Psoas muscle (tissue), 8 donors: ENCODE data around the gene CLRN1. TPM values are rescaled to one million over a fixed set of nuclear protein-coding genes. Genes with fewer than 3 reads are reported as not detected.

Experiments
- ATAC-seq, 4 donors: fragments of 200-7000 bp; cut with Tn5 transposase; one replicate each; pipeline ENCODE4 v1.9.1; 2020; ENCODE audit warnings: moderate library complexity in 3 of 4, mild to moderate bottlenecking in 2 of 4
- DNase-seq, 2 donors: peaks; one replicate each; pipeline ENCODE4 v3.0.0-alpha.2; 2020
- H3K27ac ChIP-seq: fragments of 200-600 bp; one replicate; pipeline ENCODE4 v1.8.0; 2022
- H3K27me3 ChIP-seq, 3 donors: fragments of 200-600 bp in 1 of 3; one replicate each; pipeline versions ENCODE4 v1.6.1 to v1.8.0; 2013 to 2022; ENCODE audit warnings: low read length in 2 of 3, mild to moderate bottlenecking in 2 of 3, moderate library complexity in 1 of 3; ENCODE audit not compliant: insufficient read depth in 3 of 3
- H3K36me3 ChIP-seq, 2 donors: fragments of 200-600 bp in 1 of 2; one replicate each; pipeline versions ENCODE4 v1.6.1 to v1.8.0; 2013 to 2022; ENCODE audit warnings: low read depth in 1 of 2, mild to moderate bottlenecking in 1 of 2, moderate library complexity in 1 of 2; ENCODE audit not compliant: insufficient read depth in 1 of 2
- H3K4me1 ChIP-seq: fragments of 200-600 bp; one replicate; pipeline ENCODE4 v1.8.0; 2022
- H3K4me3 ChIP-seq: fragments of 200-600 bp; one replicate; pipeline ENCODE4 v1.8.0; 2022; ENCODE audit warnings: mild to moderate bottlenecking
- H3K9me3 ChIP-seq: fragments of 200-600 bp; one replicate; pipeline ENCODE4 v1.8.0; 2022
- WGBS, 3 donors: extraction: QIAGEN DNeasy Blood & Tissue Kit; methylation state at CpG; one replicate each; pipeline versions ENCODE4 v1.1.6 to v1.1.7; 2013; 5-methylcytosine and 5-hydroxymethylcytosine counted together
- intact Hi-C, 2 donors: fragments of 100-400 bp; cut with DNase I; formaldehyde crosslinking; loops; one replicate each; pipeline versions ENCODE4 v1.11.0 to v1.14.2; 2022
- polyA plus RNA-seq, 3 donors: library from polyadenylated mRNA; stranded (reverse); fragments of 200-250 nt; gene quantifications; one replicate each; pipeline ENCODE4 v1.2.3, GENCODE V29; 2013
- total RNA-seq, 4 donors: library from RNA; stranded (reverse); fragmentation: NEBNext Ultra II Directional in 2 of 4; extraction: Animal tissue kit (Norgen Biotek cat#: 25700) in 2 of 4; gene quantifications; one replicate each; pipeline versions ENCODE4 v1.2.1 to v1.2.4, GENCODE V29; 2021 to 2023
- TF ChIP-seq, protein P1 (sequence below): fragments of 200-600 bp; IDR thresholded peaks from one replicate; pipeline ENCODE4 v1.8.0; 2022; ENCODE audit warnings: antibody characterized with exemption
- donor health status: healthy with polysubstance abuse.
- donor health status: DM: no; HTN: no; CAD: no; lungs with moderate emphysema.
- donor health status: Bipolar disorder and iron deficiency.
- donor health status: healthy.
- donor health status: DM: yes; HTN: yes; CAD: no.
- donor health status: DM: no; HTN: no; CAD: no.
- donor health status: DM: no; HTN: no; CAD: no.
- donor health status: DM: yes; HTN: yes; CAD: no.

Gene CLRN1
- total and polyA plus RNA-seq, 7 donors, result not detected

- Histone ChIP-seq H3K27me3 (no peaks in the 10 kb centered on the region), H3K4me3 (no peak overlapping the region), H3K36me3 (no peaks in the 10 kb centered on the region), H3K9me3 (no peaks in the 10 kb centered on the region), H3K4me1 (no peaks in the 10 kb centered on the region), H3K27ac (no peak overlapping the region)
- intact Hi-C loops, result no loop called here
- no peak for ATAC-seq
- TF ChIP-seq, protein P1, sequence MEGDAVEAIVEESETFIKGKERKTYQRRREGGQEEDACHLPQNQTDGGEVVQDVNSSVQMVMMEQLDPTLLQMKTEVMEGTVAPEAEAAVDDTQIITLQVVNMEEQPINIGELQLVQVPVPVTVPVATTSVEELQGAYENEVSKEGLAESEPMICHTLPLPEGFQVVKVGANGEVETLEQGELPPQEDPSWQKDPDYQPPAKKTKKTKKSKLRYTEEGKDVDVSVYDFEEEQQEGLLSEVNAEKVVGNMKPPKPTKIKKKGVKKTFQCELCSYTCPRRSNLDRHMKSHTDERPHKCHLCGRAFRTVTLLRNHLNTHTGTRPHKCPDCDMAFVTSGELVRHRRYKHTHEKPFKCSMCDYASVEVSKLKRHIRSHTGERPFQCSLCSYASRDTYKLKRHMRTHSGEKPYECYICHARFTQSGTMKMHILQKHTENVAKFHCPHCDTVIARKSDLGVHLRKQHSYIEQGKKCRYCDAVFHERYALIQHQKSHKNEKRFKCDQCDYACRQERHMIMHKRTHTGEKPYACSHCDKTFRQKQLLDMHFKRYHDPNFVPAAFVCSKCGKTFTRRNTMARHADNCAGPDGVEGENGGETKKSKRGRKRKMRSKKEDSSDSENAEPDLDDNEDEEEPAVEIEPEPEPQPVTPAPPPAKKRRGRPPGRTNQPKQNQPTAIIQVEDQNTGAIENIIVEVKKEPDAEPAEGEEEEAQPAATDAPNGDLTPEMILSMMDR, result no peak
- 41 to 51% (median 47%) methylated on average over 1 of the region's 1 CpG for WGBS, 3 donors
- DNase-seq, result no peak
Observed at GRCh38 chr3:150905746-150906145, 66.8 kb downstream of the CLRN1 start.

DNA sequence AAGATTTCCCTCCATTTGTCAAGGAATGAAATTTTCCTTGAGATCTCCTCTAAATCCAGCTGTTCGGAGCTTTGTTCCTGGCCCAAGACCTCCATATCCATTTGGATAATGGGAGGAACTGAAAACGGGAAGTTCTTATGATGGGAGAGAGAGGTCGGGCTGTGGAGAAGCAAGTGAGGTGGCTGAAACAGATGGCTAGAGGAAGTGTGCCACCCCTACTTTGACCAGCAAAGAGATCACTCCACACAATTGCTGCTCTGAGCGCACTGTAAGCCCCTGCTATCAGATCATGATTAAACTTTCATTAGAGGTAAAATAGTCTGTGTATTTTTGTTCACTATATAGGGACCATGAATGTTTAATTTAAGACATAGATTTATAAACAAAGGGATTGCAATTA is 67.2 kb downstream of the CLRN1 start, which contains the start of gene MINDY4B:
Gene MINDY4B (minus strand): TSS at position 101 of the 400 bp plus-strand sequence. CDS start 0 bp downstream, at position 101.
- H3K36me3 ChIP-seq, result no peaks in the 10 kb centered on the region
- DNase-seq (no peak), ATAC-seq (no peak)
- no peak within 1 kb of the TSS for H3K4me3 ChIP-seq
- H3K27me3 ChIP-seq, result no peaks in the 10 kb centered on the region
- no peak within 1 kb of the TSS for H3K27ac ChIP-seq
- intact Hi-C loops, result no loop called here
- WGBS, 3 donors, result 66 to 72% (median 69%) methylated on average over 4 of the region's 4 CpGs
- TF ChIP-seq, protein P1, result no peak
- H3K4me1 ChIP-seq, result no peaks in the 10 kb centered on the region
- H3K9me3 ChIP-seq, result no peaks in the 10 kb centered on the region

DNA sequence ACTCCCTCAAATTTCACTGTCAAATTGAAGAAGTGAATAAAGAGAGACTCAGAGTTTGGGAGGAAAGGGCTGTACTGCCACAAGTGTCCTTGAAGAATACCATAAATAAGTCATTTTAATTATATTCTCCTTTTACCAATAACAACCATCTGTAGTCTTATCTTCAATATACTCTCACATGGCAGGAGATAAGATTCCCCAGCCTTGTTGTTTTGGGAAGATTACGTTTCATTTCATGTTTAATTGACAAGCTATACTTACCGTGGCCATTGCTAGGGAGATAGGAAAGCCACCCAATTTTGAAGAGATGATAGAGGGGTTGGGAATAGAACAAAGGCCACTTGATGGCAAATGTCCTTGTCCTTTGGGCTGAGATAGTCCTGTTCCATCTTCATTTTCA is 69.5 kb downstream of the CLRN1 start:
- TF ChIP-seq, protein P1, result no peak
- 73 to 79% (median 77%) methylated on average over 2 of the region's 2 CpGs for WGBS, 3 donors

DNA sequence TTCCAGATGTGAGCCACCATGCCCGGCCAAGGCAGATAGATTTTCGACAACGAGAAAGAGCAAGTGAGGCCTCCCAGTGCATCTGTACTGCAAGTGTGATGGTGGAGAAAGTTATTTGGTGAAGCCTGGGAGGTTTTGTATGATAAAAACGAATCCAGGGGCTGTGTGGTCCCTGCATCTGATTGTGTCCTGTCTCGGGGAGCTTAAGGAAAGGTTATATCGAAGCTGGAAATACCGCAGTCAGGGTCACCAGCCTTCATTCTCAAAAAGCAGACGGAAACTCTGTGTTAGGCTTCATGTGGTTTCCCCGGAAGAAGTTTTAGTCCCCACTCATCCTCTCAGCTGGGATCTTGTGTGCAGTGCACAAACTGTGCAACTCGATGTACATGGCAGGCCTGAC is 70.7 kb downstream of the CLRN1 start:
- DNase-seq (no peak), ATAC-seq (no peak)
- no peaks in the 10 kb centered on the region for H3K36me3 ChIP-seq
- H3K4me3 ChIP-seq, result no peak overlapping the region
- no peak overlapping the region for H3K27ac ChIP-seq
- no peaks in the 10 kb centered on the region for H3K27me3 ChIP-seq
- intact Hi-C loops, result no loop called here
- H3K9me3 ChIP-seq, result no peaks in the 10 kb centered on the region
- TF ChIP-seq, protein P1, result no peak
- 86 to 87% (median 87%) methylated on average over 10 of the region's 10 CpGs for WGBS, 3 donors
- no peaks in the 10 kb centered on the region for H3K4me1 ChIP-seq

More for the DNA sequence above, 69.5 kb downstream of the CLRN1 start:
- Histone ChIP-seq H3K27me3 (no peaks in the 10 kb centered on the region), H3K9me3 (no peaks in the 10 kb centered on the region), H3K27ac (no peak overlapping the region), H3K36me3 (no peaks in the 10 kb centered on the region), H3K4me3 (no peak overlapping the region), H3K4me1 (no peaks in the 10 kb centered on the region)
- DNase-seq, result no peak
- no peak for ATAC-seq
- intact Hi-C loops, result no loop called here

DNA sequence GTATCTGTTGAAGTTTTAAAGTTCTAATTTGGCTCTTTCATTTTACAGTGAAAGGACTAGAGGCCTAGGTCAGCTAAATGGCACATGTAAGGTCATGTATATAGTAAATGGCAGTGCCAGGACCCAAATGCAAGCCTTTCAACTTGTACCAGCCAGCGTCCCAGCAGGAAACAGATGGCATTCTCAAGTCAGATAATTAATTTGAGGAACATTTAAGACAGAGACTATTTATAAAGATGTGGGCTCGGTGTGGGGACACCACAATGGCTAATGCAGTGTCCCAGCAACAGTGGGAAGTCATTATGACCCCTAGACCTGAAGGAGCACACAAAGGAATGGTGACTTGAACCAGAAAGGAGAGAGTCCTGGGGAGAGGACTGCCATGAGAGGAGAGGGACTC is 73.4 kb downstream of the CLRN1 start:
- no peak overlapping the region for H3K4me3 ChIP-seq
- no peaks in the 10 kb centered on the region for H3K36me3 ChIP-seq
- H3K27ac ChIP-seq, result no peak overlapping the region
- H3K9me3 ChIP-seq, result no peaks in the 10 kb centered on the region
- H3K4me1 ChIP-seq, result no peaks in the 10 kb centered on the region
- TF ChIP-seq, protein P1, result no peak
- ATAC-seq (no peak), DNase-seq (no peak)
- 56 to 69% (median 60%) methylated on average over 2 of the region's 2 CpGs for WGBS, 3 donors
- intact Hi-C loops, result no loop called here
- no peaks in the 10 kb centered on the region for H3K27me3 ChIP-seq
